GM03348 (cell line): ENCODE measurements around the gene ALX4.

Experiments
- DNase-seq: peaks from one replicate; pipeline ENCODE4 v3.0.0; 2012; ENCODE audit warnings: low spot score

The ALX4 gene

GRCh38 chr11:44244639-44245310 lies 65.2 kb downstream of the ALX4 start:
- no peak for DNase-seq

- peak; percentile 72 for DNase-seq
Measured at GRCh38 chr11:44243595-44244343, 66.2 kb downstream of the ALX4 start.

GRCh38 chr11:44243086-44243485 lies 66.9 kb downstream of the ALX4 start:
- no peak for DNase-seq

- no peak for DNase-seq
Measured at GRCh38 chr11:44241851-44242250, 68.1 kb downstream of the ALX4 start.

GRCh38 chr11:44237156-44237555 lies 72.8 kb downstream of the ALX4 start:
- no peak for DNase-seq

- DNase-seq: no peak
Measured at GRCh38 chr11:44236296-44236695, 73.6 kb downstream of the ALX4 start.

- DNase-seq: no peak
Measured at GRCh38 chr11:44235765-44236201, 74.2 kb downstream of the ALX4 start.

GRCh38 chr11:44229624-44230023 lies 80.3 kb downstream of the ALX4 start:
- DNase-seq: peak; percentile 52

- DNase-seq: no peak
Measured at GRCh38 chr11:44229098-44229497, 80.8 kb downstream of the ALX4 start.

- DNase-seq: no peak
Measured at GRCh38 chr11:44228379-44228778, 81.6 kb downstream of the ALX4 start.

- no peak for DNase-seq
Measured at GRCh38 chr11:44226945-44227344, 83.0 kb downstream of the ALX4 start.

GRCh38 chr11:44226490-44226889 lies 83.4 kb downstream of the ALX4 start:
- DNase-seq: no peak

- DNase-seq: no peak
Measured at GRCh38 chr11:44224867-44225501, 85.0 kb downstream of the ALX4 start.

GRCh38 chr11:44223238-44223637 lies 86.7 kb downstream of the ALX4 start:
- peak; percentile 35 for DNase-seq

- no peak for DNase-seq
Measured at GRCh38 chr11:44221992-44222391, 87.9 kb downstream of the ALX4 start.

GRCh38 chr11:44221456-44221855 lies 88.5 kb downstream of the ALX4 start:
- DNase-seq: no peak

GRCh38 chr11:44219830-44220796 lies 89.8 kb downstream of the ALX4 start:
- DNase-seq: no peak

GRCh38 chr11:44217432-44217831 lies 92.5 kb downstream of the ALX4 start:
- DNase-seq: no peak

GRCh38 chr11:44213148-44213547 lies 96.8 kb downstream of the ALX4 start:
- no peak for DNase-seq

GRCh38 chr11:44212128-44212527 lies 97.8 kb downstream of the ALX4 start:
- no peak for DNase-seq
